CD4-positive, alpha-beta T cell (primary cell): ENCODE measurements around the gene UXS1. TPM values are rescaled to one million over a fixed set of nuclear protein-coding genes. Genes with fewer than 3 reads are reported as not detected.

Experiments
- ATAC-seq: fragments of 200-7000 bp; cut with Tn5 transposase; one replicate; pipeline ENCODE4 v1.10.0; 2022; ENCODE audit warnings: mild to moderate bottlenecking; ENCODE audit not compliant: poor library complexity
- CTCF ChIA-PET: fragments of 350-600 bp; sonication (Branson Sonifier 250); formaldehyde crosslinking; loops from one replicate; lab custom pipeline; 2021; ENCODE audit warnings: antibody characterized with exemption, inconsistent platforms; lab: Charles Lee
- POLR2A ChIA-PET: fragments of 350-600 bp; sonication (Branson Sonifier 250); formaldehyde crosslinking; loops from one replicate; lab custom pipeline; 2021; ENCODE audit warnings: antibody characterized with exemption, inconsistent platforms; lab: Charles Lee
- DNase-seq, 14 experiments: peaks; one replicate each; pipeline ENCODE4 v3.0.0-alpha.2; 2013 to 2020; ENCODE audit warnings: mixed read lengths in 2 of 14
- H3K27ac ChIP-seq, 2 donors: one replicate each; pipeline versions ENCODE4 v1.5.1 to v1.7.0; 2013; ENCODE audit warnings: low read length in 2 of 2, low read depth in 1 of 2, mild to moderate bottlenecking in 1 of 2
- H3K27me3 ChIP-seq, 2 experiments: 1 replicate in 1 of 2; 2 replicates in 1 of 2; pipeline versions ENCODE4 v1.6.1 to v1.7.0; 2013; ENCODE audit warnings: low read length in 2 of 2, control low read depth in 1 of 2, mild to moderate bottlenecking in 1 of 2, moderate library complexity in 1 of 2; ENCODE audit not compliant: insufficient read depth in 2 of 2, control insufficient read depth in 1 of 2
- H3K36me3 ChIP-seq: one replicate; pipeline ENCODE4 v1.6.1; 2013; ENCODE audit warnings: low read length, control low read depth; ENCODE audit not compliant: insufficient read depth
- H3K4me1 ChIP-seq: one replicate; pipeline ENCODE4 v1.6.1; 2013; ENCODE audit warnings: low read length, control low read depth; ENCODE audit not compliant: insufficient read depth
- H3K4me3 ChIP-seq: one replicate; pipeline ENCODE4 v1.5.1; 2013; ENCODE audit warnings: mild to moderate bottlenecking, low read length, moderate library complexity
- H3K9me3 ChIP-seq, 2 experiments: 1 replicate in 1 of 2; 2 replicates in 1 of 2; pipeline versions ENCODE4 v1.6.1 to v1.7.0; 2013; ENCODE audit warnings: low read length in 2 of 2, mild to moderate bottlenecking in 2 of 2, control low read depth in 1 of 2, moderate library complexity in 1 of 2; ENCODE audit not compliant: control insufficient read depth in 1 of 2, insufficient read depth in 1 of 2
- H3K27ac Mint-ChIP-seq: one replicate; pipeline ENCODE4 v1.8.0; 2020; ENCODE audit warnings: mixed read lengths
- H3K27me3 Mint-ChIP-seq: one replicate; pipeline ENCODE4 v1.8.0; 2021; ENCODE audit warnings: mixed read lengths
- H3K36me3 Mint-ChIP-seq: one replicate; pipeline ENCODE4 v1.8.0; 2021; ENCODE audit warnings: low read depth, mixed read lengths
- H3K4me1 Mint-ChIP-seq: one replicate; pipeline ENCODE4 v1.8.0; 2021; ENCODE audit warnings: low read depth, mixed read lengths
- H3K4me3 Mint-ChIP-seq: one replicate; pipeline ENCODE4 v1.8.0; 2020; ENCODE audit warnings: mild to moderate bottlenecking, mixed read lengths
- H3K9me3 Mint-ChIP-seq: one replicate; pipeline ENCODE4 v1.8.0; 2020; ENCODE audit warnings: mixed read lengths
- CTCF ChIP-seq: fragments of 200-600 bp; IDR thresholded peaks from one replicate; pipeline ENCODE4 v1.8.0; 2022; ENCODE audit warnings: antibody characterized with exemption, mild to moderate bottlenecking
- intact Hi-C, 2 experiments: fragments of 100-400 bp; cut with DNase I in 1 of 2; cut with micrococcal nuclease in 1 of 2; formaldehyde crosslinking; loops; one replicate each; pipeline versions ENCODE4 v1.15.1 to v1.9.0; 2023 to 2025; cut with DNase I, micrococcal nuclease
- total RNA-seq, 174 experiments: library from RNA in 2 of 174; stranded (reverse) in 2 of 174; gene quantifications; one replicate each; pipeline ENCODE4 v1.2.3 and lab custom pipeline; 2021 to 2026

UXS1 gene
- total RNA-seq, 2 experiments from 2014 or later, result 59.3 to 67.1 TPM

DNA sequence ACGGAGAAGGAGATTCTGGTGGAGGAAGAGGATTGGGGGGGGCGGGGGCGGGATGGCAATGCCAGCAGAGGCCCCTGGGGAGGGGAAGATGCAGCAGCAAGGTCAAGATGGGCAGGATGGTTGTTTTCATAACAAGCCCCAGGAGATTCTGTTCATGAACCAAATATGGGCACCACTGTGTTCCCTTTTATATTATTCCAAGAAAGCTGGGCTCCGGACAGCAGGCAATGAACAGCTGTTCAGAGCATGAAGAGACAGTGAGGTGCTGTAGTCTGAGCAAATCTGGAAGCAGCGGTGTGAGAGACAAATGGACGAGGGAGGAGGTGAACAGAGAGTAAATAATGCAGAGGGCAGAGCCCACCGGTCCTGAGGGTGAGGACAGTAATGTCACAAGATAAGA lies 20.0 kb downstream of the UXS1 start:
- Histone ChIP-seq H3K4me1 (peaks cover 38% of the 10 kb centered on the region), H3K36me3 (no peaks in the 10 kb centered on the region), H3K27ac (no peak overlapping the region), H3K4me3 (no peak overlapping the region), H3K27me3 (no peaks in the 10 kb centered on the region), H3K9me3 (no peaks in the 10 kb centered on the region)
- H3K27me3 Mint-ChIP-seq, result no peaks in the 10 kb centered on the region
- H3K9me3 Mint-ChIP-seq, result no peaks in the 10 kb centered on the region
- H3K36me3 Mint-ChIP-seq, result peaks cover 15% of the 10 kb centered on the region
- ATAC-seq (no peak), DNase-seq (no peak)
- H3K4me1 Mint-ChIP-seq, result peaks cover 87% of the 10 kb centered on the region
- ChIA-PET POLR2A (interaction anchor here (0.6 to 1.5 kb wide), 2 partner anchors 14 to 875 kb away, joined by 3 to 8 read pairs; no protein-coding TSS in a partner anchor), CTCF (no interaction called here)
- intact Hi-C loops, result no loop called here
- no peak overlapping the region for H3K4me3 Mint-ChIP-seq
- peak overlapping the region; percentile 39 for H3K27ac Mint-ChIP-seq
- no peak for TF ChIP-seq CTCF

GRCh38 chr2:106172649-106173048 lies 21.5 kb downstream of the UXS1 start:
- H3K27ac ChIP-seq, result no peak overlapping the region
- no peaks in the 10 kb centered on the region for H3K36me3 ChIP-seq
- peaks cover 33% of the 10 kb centered on the region for H3K4me1 ChIP-seq
- no peak for TF ChIP-seq CTCF
- H3K27me3 Mint-ChIP-seq, result no peaks in the 10 kb centered on the region
- no peak overlapping the region for H3K4me3 Mint-ChIP-seq
- no peak for ATAC-seq
- CTCF ChIA-PET, result no interaction called here
- no peaks in the 10 kb centered on the region for H3K9me3 ChIP-seq
- no peaks in the 10 kb centered on the region for H3K9me3 Mint-ChIP-seq
- peaks cover 8% of the 10 kb centered on the region for H3K36me3 Mint-ChIP-seq
- POLR2A ChIA-PET, result interaction anchor here (1.5 kb wide), 1 partner anchor 12 kb away, joined by 8 read pairs; no protein-coding TSS in a partner anchor
- no peak overlapping the region for H3K27ac Mint-ChIP-seq
- no peak for DNase-seq
- no peak overlapping the region for H3K4me3 ChIP-seq
- intact Hi-C loops, result no loop called here
- H3K4me1 Mint-ChIP-seq, result peaks cover 88% of the 10 kb centered on the region
- no peaks in the 10 kb centered on the region for H3K27me3 ChIP-seq

DNA sequence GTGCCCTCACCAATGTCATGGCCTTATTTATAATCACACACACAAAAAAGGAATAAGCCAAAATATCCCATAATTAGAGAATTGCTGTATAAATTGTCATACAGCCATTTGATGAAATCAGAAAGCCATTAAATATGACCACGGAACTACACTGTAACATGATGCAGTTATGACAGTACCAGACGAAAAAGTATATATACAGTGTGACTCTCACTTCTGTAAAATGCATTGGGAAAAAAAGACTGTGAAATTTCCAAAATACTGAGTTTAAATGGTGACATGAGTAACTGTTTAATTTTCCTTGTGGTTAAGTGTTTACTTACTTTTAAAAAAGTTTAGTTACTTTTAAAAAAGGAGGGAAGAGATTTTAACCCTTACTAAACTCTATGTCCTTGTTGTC lies 25.4 kb downstream of the UXS1 start:
- H3K27me3 Mint-ChIP-seq, result no peaks in the 10 kb centered on the region
- no peaks in the 10 kb centered on the region for H3K9me3 Mint-ChIP-seq
- peaks cover 91% of the 10 kb centered on the region for H3K4me1 Mint-ChIP-seq
- Histone ChIP-seq H3K4me1 (peaks cover 42% of the 10 kb centered on the region), H3K9me3 (no peaks in the 10 kb centered on the region), H3K27me3 (no peaks in the 10 kb centered on the region), H3K4me3 (no peak overlapping the region), H3K27ac (no peak overlapping the region), H3K36me3 (no peaks in the 10 kb centered on the region)
- H3K36me3 Mint-ChIP-seq, result peaks cover 7% of the 10 kb centered on the region
- DNase-seq, result no peak
- TF ChIP-seq CTCF, result no peak
- intact Hi-C loops, result no loop called here
- POLR2A ChIA-PET, result interaction anchor here (2.8 kb wide), 1 partner anchor 8 kb away, joined by 14 read pairs; no protein-coding TSS in a partner anchor
- no peak overlapping the region for H3K4me3 Mint-ChIP-seq
- ATAC-seq, result no peak
- peak overlapping the region; percentile 52 for H3K27ac Mint-ChIP-seq
- CTCF ChIA-PET, result no interaction called here
